T-helper 22 cell (primary cell): Measurements from ENCODE around the gene SMYD3.

ENCODE experiments used
- DNase-seq: peaks from one replicate; pipeline ENCODE4 v3.0.0-alpha.2; 2020; ENCODE audit warnings: low read depth

SMYD3 gene

DNA sequence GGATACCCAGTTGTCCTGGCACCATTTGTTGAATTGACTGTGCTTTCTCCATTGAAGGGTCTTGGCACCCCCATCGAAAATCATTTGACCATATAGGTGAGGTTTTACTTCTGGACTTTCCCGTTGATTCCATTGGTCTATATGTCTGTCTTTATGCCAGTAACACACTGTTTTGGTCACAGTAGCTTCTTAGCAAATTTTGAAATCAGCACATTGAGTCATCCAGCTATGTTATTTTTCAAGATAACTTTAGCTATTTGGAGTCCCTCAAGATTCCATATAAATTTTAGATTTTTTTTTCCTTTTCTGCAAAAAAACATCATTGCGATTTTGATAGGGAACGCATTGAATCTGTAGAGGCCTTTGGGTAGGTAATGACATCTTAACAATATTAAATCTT is 235.6 kb downstream of the SMYD3 start:
- DNase-seq, result no peak

DNA sequence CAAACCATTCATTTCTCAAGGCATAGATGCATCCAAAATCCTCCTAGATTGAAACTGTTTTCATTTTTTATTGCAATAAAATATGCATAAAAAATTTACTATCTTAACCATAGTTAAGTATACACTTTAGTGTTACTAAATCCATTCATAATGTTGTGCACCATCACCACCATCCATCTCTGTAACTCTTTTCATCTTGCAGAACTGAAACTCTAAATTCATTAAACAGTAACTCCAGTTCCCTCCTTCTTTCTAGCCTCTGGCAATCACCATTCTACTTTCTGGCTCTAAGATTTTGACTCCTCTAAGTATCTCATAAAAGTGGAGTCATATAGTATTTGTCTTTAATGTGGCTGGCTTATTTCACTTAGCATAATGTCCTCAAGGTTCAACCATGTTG is 236.8 kb downstream of the SMYD3 start:
- no peak for DNase-seq

DNA sequence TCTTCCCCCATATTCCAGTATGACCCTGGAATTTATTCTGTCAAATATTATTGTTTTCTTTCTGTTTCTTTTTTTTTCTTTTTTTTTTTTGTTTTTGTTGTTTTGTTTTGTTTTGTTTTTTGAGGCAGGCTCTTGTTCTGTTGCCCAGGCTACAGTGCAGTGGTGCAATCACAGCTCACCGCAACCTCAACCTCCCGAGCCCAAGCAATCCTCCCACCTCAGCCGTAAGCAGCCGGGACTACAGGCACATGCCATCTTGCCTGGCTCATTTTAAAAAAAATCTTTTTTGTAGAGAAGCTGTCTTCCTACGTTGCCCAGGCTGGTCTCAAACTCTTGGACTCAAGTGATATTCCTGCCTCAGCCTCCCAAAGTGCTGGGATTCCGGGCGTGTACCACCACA is 237.6 kb downstream of the SMYD3 start:
- DNase-seq, result no peak

DNA sequence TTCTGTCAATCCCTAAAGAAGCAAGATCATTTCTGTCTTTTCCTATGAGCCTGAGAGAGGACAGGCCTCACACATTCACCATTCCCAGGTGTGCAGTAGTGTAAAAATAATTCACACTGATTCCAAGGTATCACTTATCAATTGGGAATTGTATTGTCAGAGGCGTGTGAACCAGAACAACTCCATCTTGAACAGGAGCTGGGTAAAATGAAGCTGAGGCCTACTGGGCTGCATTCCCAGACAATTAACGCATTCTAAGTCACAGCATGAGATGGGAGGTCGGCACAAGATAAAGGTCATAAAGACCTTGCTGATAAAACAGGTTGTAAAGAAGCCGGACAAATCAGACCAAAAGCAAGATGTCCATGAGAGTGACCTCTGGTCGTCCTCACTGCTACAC is 239.2 kb downstream of the SMYD3 start:
- DNase-seq, result no peak

DNA sequence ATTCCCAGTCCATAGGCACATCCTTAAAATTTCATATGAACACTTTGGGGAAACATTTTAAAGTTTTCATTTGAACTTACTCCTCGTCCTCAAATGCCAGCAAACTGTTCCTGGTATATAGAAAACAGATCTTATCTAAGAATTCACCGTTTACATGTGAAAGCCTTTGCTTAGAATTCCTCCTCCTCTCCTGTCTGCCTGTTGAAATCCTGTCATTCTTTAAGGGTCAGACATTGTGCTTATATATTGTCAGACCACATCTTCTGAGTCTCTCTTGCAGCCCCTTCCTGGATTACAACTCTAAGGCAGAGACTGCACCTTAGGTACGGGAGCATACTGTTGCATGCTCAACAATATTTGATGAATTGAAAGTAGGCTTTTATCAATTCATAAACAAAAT is 239.7 kb downstream of the SMYD3 start:
- DNase-seq, result no peak

DNA sequence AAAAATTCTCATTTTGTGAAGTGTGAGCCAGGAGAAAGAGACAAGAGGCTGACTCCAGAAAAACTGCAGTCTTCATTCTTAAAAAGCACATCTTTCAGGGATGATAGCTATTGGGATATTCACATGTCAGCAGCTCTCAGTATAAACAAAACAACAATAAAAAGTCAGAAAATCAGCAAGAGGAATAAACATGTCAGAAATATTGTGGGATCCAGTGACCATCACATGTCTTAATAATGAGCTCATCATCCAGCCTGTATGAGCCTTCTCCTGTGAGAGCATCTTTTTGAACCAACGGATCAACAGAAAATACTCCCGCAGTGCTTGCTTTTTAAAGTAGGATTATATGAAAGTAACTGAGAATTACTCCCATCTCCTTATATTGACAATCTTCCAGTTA is 241.6 kb downstream of the SMYD3 start:
- DNase-seq, result no peak

DNA sequence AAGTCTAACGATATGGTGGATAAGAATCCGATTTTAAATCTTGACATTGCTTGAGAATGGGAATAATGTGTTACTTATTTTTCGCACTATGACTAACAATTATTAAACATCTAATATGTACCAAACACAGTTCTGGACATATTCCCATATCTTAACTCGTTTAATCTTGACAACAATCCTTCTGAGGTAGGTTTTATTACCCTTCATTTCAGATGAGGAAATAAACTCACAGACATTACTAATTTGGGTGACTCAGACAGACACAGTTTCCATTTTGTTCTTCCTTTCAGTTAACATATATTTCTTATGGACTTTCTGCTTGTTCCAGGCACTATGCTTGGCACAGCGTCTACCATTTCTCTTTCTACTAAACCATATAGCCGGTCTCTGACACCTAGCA is 244.8 kb downstream of the SMYD3 start:
- no peak for DNase-seq

DNA sequence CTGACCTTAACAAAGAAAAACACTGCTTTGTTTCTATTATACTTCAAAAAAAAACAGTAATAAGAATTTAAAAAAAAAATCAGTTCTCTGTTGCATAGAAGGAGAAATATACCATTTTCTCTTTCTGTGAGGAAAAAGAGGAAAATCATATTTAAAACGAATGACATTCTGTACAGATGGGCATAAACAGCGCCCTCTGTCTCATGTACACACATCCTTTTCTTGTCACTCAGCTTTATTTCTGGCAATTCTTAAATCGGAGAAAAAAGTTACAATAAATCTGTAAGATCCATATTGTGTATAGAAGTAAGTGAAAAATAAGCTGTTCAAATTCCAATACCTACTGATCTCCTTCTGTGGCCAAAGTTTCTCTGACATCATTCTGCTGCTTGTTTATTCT is 245.4 kb downstream of the SMYD3 start:
- no peak for DNase-seq

DNA sequence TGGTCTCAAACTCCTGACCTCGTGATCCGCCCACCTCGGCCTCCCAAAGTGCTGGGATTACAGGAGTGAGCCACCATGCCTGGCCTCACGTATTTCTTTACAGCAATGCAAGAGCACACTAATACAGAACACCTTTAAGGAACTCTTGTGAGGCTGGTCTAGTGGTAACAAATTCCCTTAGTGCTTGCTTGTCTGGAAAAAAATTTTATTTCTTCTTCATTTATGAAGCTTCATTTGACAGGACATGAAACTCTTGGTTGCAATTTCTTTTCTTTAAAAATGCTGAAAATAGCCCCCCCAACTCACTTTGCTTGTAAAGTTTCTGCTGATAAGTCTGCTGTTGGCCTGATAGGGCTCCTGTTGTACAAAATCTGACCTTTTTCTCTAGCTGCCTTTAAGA is 248.8 kb downstream of the SMYD3 start:
- DNase-seq, result no peak

DNA sequence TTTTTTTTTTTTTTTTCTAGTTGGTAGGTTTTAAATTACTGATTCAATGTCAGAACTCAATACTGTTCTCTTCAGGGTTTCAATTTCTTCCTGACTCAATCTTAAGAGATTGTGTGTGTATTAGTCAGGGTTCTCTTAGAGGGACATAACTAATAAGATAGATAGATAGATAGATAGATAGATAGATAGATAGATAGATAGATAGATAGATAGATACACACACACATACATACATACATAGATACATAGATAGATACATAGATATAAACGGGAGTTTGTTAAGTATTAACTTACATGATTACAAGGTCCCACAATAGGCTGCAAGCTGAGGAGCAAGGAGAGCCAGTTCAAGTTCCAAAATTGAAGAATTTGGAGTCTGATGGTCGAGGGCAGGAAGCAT is 251.3 kb downstream of the SMYD3 start:
- DNase-seq, result no peak

DNA sequence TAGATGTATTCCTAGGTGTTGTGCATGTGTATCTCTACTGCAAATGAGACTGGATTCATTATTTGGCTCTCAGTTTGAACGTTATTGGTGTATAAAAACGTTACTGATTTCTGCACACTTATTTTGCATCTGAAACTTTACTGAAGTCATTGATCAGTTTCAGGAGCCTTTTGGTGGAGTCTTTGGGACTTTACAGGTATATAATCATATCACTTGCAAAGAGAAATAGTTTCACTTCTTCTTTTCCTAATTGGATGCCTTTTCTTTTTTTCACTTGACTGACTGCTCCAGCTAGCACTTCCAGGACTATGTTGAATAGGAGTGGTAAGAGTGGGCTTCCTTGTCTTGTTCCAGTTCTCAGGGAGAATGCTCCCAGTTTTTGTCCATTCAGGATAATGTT is 252.2 kb downstream of the SMYD3 start:
- DNase-seq, result no peak

DNA sequence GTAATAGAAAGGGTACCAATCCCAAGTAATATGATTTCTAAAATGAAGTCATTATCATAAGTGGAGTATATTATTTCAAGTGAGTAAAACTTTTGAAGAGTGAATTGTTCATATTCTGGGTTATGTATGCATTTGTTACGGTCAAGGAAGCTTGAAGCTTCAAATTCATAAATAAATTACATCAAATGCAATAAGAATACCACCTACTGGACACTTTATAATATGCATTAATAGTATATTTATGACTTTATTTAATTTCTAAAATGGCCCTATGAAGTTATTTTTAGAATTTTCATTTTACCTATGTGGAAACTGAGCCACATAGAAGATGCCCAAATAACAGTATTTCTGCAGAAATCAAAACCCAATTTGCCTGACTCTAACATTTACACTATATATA is 260.6 kb downstream of the SMYD3 start:
- no peak for DNase-seq

DNA sequence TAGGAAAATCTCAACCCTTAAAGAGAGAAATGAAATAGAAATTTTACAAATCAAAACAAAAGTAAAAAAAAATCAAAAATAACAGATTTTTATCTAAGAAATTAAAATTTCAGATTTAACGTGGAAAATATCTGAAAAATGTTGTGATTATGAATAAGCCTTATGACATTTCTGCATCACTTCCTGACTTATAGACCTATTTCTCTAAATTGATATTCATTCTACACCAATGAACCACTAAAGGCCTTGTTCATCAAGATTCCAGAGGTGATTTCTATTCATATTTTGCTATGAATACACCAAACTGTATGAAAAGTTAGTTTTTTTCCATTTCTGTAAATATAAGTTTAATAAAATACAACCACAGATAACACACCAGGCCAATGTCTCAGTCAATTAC is 261.5 kb downstream of the SMYD3 start:
- no peak for DNase-seq

DNA sequence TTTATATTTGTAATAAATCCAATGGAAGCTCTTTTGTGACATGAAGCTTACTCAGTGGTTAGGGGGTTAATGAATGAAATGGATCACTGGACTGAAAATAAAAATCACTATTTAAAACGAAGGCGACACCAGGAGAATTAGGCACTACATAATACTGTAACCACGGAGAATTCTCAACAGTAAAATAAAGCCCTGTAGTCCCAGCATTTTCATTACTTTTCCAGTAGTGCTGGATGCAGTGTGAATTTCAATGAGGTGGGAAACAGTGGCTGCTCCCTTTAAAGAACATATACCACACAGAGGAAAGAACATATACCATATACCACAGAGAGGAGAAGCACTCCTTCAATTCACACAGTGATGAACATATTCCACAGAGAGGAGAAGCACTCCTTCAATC is 275.0 kb downstream of the SMYD3 start:
- no peak for DNase-seq

DNA sequence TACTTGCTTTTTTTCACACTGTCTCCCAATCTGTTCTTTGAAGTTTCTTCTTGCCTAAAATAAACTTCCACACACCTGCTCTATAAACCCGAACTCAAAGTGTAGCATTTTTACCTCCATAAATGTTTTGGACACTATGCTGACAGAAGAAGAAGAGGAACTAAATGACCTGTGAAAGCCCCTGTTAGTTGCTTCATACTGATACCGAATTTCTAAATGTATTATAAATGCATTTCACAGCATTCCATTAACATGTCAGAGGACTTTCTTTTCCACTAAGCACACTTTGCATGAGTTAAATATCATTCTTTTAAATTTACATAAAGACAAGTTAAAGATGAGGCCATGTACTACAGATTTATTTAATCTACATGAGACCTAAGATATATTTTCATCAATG is 281.0 kb downstream of the SMYD3 start:
- DNase-seq, result no peak

DNA sequence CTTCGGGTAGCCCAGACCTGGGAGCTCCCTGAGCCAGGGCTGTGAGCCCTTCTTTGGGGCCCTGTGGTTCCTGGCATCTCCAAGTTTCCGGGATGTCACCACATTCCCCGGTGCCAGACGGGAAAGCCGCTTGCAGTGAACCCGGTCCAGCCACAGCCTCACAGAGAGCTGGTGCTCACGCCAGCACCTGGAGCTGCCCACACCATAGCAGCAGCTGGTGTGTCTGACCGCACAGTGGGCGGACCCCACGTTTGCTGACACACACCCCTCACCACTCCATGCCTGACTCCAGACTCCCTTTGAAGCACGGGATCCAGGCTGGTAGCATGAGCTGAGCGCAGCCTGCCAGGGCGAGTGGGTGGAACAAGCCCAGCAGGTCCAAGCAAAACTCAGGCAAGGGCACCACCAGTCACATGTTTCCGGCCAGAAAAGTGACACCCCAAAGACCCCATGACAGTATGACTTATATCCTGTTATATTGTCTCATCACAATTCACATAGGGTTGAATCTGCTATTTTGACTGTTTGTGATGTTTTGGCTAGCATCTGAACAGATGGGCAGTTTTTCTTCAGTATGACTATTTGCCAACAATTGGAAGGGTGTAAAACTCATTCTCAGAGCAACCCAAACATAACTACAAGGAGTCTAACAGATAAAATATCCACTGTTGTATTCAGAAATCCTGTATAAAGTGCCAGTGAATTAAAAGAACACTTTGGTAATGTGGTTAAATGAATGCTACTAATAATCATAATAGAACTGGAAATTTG is 285.4 kb downstream of the SMYD3 start:
- DNase-seq, result no peak

DNA sequence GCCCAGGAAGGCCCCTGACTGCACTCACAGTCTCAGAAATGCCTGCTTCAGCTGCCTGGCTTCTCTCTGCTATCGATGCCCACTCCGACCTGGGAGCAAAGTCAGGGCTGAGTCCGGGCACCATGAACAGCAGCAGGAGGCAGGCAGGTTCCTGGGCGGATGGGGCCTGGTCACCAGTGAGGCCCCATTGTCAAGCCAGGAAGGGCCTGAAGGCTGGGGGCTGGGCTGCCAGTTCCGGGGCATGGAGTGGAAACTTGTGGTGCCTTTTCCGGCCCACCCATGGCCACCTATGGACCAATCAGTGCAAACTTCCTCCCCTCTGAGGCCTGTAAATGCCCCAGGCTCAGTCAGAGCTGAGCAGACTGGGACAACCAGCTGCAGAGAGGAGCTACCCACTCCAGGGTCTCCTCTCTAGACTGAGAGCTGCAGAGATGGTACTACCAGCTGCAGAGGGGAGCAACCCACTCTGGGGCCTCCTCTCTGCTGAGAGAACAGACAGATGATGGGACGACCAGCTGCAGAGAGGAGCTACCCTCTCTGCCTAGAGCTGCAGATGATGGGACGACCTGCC is 286.5 kb downstream of the SMYD3 start:
- no peak for DNase-seq

DNA sequence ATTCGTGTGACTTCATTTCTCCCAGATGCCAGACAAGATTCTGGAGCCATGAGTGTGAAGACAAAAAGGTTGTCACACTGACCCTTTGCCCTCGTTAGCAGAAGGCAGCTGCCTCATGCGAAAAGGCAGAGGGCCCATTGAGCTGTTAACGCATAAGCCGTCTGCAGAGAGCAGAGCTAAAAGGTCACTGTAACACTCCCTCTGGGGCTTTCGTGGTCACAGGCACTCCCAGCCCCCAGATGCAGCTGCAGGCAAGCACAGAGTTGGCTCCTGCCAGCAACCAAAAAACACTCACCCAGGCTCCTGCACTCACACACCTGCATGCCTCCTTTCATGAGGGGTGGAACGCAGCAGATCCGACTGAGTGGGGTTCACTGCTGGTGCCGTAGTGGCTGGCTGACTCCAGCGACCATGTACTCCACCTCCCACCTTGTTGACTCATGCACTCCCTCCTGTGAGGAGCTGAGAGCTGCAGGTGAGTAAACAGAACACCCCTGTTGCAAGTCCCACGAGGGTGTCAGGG is 287.5 kb downstream of the SMYD3 start:
- DNase-seq, result no peak

DNA sequence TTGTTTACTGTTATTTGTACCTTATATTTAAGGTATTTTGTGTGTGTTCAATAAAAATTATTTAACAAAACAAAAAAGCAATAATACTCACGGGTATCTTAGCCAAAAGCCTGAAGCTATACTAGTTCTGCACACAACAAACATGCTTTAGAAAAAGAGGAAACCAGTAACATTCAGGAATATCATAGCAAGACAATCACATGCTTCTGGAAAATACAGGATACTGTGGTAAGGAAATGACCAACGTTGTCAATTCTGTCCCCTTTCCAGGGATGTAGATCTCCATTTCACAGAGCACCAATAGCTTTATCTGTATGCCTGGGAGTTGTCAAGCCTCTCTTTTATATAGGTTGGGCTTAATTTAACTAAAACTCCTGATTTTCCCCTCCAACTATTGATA is 288.4 kb downstream of the SMYD3 start:
- DNase-seq, result no peak

DNA sequence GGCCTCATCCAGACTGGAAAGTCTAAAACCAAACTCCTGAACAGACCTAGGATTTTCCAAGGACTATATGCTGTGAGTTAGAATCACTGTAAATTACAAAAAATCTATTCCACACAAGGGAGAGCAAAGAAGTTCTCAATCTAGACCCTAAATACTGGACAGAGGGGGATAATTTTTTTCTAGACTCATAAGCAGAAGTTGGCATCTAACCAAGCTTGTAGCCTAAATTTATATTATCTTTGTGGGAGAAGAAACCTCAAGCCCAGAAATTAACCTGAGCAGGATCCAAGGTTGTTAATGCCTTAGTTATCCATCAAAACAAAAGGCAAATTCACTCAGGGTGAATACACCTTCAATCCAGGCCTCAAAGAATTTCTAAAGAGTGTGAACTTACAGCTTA is 290.2 kb downstream of the SMYD3 start:
- no peak for DNase-seq

DNA sequence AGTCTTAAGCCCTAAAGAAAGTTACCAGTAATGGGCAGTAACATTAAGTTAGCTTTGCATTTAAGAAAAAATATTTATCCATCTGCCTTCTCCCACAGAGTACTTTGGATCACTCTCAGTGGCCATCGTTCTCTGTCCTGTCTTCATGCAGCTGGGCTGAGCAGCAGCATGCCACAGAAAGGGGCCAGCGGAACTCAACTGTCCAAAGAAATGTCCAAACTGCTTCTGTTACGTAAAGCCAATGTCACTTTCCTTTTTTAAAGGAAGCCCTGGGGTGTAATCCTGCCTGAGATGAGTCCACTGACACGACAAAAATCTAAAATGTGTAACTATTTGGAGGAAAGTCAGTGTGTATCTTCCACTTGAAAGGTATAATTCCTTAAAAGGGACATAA is 291.6 kb downstream of the SMYD3 start:
- DNase-seq, result no peak

DNA sequence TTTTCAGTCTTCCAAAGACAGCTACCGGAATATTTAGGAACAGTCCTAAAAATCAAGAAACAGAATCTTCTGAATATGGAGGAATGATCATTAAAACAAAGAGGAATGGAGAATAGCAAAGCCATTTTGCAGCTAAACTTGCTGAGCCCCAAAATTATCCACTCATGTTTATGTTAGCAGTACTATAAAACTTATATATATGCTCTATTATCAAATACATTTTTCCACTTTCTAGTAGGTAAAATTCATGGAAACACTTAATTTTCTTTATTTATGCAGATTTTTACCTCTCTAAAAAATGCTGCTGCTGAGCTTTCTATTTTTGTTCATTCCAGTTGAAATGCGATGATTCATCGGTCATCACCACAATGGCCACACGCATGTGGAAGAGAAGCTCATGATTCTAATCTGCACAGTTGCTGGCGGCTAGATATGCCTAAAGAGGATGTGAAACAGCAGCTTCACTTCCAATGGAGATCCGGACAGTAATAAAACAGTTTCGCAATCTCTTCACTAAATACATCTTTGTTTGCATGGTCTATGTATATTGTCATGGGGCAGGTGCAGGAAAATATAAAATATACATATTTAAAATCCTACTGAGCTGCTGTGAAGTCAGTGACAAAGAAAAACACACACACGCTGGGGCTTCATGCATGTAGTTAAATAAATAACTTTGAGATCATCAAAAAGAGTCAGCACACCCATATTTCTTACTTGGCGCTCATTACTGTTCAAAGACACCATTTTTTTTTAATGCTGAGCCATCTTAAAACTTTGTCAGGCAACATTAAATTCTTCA is 292.2 kb downstream of the SMYD3 start:
- DNase-seq, result no peak

DNA sequence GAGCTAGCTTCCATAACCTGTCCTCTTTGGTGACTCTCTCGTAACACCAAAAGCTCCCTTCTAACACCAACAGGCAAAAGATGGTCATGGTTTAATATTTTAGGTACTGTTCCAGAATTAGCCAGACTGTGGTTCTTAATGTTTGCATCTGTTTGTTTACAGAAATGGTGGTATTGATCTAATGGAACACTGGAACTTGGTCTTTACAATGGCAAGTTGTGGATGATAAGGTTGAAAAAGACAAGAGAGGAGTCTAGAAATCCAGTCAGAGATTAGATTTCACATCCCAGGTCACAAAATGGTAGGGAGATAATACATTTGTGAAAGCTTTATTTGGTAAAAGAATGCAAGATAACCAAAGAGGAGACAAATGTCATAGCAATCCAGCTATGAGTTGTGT is 293.1 kb downstream of the SMYD3 start:
- no peak for DNase-seq
